ENCODE data around the gene NEDD9. TPM values are rescaled to one million over a fixed set of nuclear protein-coding genes. Genes with fewer than 3 reads are reported as not detected.

The NEDD9 gene
- total and polyA plus RNA-seq, 2 of the 13 experiments (the other 11 are each of a cell fraction or from before 2014, with no cell fraction given): 27.1 to 389 TPM

DNA sequence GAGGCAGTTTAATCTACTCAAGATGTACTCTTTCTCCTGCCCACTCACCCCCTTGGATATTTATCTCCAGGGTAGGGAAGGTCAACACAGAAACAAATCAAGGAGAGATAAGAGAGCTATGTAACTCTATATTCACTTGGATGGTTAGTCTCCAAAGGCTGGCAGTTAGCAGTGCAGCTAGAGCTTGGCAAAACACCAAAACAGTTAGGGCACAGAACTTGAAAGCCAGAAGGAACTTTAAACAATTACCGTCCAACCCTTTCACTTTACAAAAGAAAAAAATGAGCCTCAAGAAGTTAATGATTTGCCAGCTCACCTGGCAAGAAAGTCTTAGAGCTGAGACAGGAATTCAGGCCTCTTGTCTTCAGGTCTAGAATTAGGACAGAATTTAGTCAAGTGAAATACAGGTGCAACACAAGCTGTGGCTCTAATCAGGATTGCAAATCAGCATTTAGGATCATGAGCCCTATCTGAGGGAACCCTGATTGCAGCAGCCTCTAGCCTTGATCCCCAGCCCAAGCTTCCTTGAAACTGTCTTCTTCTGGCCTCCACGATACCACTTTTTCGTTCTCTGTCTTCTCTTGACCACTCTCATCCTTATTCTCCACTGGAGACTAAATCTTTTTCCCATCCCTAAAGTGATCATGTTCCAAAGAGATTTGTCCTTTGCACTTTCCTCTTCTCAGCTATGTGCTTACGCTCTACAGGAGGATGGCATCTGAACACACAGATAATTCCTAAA, 14.9 kb downstream of the NEDD9 start (continued):
- TF ChIP-seq MBD4 (IDR thresholded peaks at IDR 0.05; ENCODE audit: borderline replicate concordance, low read length) (0 out of 2 replicates have a peak, but pooled peaks have one; percentile 27), SALL1 (CRISPR knock-in tag; IDR thresholded peaks at IDR 0.05) (0 out of 2 replicates have a peak, but pooled peaks have one; percentile 9), AGO2 (optimal IDR thresholded peaks at IDR 0.05; ENCODE audit: low read depth, low read length) (peak; percentile 42), SOX6 (IDR thresholded peaks at IDR 0.05) (no peak), SOX6 (CRISPR knock-in tag; IDR thresholded peaks at IDR 0.05) (peak; percentile 19; the same call in 1 of the 2 replicates), GFI1 (CRISPR knock-in tag; IDR thresholded peaks at IDR 0.05; ENCODE audit: borderline replicate concordance) (peak; percentile 54; the same call in 1 of the 2 replicates), ZBTB3 (CRISPR knock-in tag; IDR thresholded peaks at IDR 0.05; ENCODE audit: borderline replicate concordance, low read depth) (0 out of 2 replicates have a peak, but pooled peaks have one; percentile 47), PPARG (CRISPR knock-in tag; conservative IDR thresholded peaks at IDR 0.05) (0 out of 2 replicates have a peak, but pooled peaks have one; percentile 10), HOXA9 (CRISPR knock-in tag; IDR thresholded peaks at IDR 0.05; ENCODE audit: borderline replicate concordance) (no peak), TBL1XR1 (IDR thresholded peaks at IDR 0.05; ENCODE audit: borderline replicate concordance, low read length, partially characterized antibody) (no peak), HBP1 (CRISPR knock-in tag; IDR thresholded peaks at IDR 0.05; ENCODE audit: low read depth) (0 out of 2 replicates have a peak, but pooled peaks have one; percentile 35), ZBTB26 (CRISPR knock-in tag; IDR thresholded peaks at IDR 0.05; ENCODE audit: borderline replicate concordance) (no peak), HNRNPUL1 (IDR thresholded peaks at IDR 0.05; ENCODE audit: low read depth, low read length) (peak; percentile 57; the same call in 1 of the 2 replicates), FOSL2 (CRISPR knock-in tag; IDR thresholded peaks at IDR 0.05) (0 out of 2 replicates have a peak, but pooled peaks have one; percentile 5), ZNF362 (CRISPR knock-in tag; IDR thresholded peaks at IDR 0.05; ENCODE audit: borderline replicate concordance) (peak; percentile 55; the same call in 1 of the 2 replicates), BCL6 (CRISPR knock-in tag; IDR thresholded peaks at IDR 0.05) (0 out of 2 replicates have a peak, but pooled peaks have one; percentile 8), ZSCAN29 (CRISPR knock-in tag; conservative IDR thresholded peaks at IDR 0.05) (0 out of 2 replicates have a peak, but pooled peaks have one; percentile 68), ZNF446 (CRISPR knock-in tag; IDR thresholded peaks at IDR 0.05) (no peak)
- TF ChIP-seq, protein P1, sequence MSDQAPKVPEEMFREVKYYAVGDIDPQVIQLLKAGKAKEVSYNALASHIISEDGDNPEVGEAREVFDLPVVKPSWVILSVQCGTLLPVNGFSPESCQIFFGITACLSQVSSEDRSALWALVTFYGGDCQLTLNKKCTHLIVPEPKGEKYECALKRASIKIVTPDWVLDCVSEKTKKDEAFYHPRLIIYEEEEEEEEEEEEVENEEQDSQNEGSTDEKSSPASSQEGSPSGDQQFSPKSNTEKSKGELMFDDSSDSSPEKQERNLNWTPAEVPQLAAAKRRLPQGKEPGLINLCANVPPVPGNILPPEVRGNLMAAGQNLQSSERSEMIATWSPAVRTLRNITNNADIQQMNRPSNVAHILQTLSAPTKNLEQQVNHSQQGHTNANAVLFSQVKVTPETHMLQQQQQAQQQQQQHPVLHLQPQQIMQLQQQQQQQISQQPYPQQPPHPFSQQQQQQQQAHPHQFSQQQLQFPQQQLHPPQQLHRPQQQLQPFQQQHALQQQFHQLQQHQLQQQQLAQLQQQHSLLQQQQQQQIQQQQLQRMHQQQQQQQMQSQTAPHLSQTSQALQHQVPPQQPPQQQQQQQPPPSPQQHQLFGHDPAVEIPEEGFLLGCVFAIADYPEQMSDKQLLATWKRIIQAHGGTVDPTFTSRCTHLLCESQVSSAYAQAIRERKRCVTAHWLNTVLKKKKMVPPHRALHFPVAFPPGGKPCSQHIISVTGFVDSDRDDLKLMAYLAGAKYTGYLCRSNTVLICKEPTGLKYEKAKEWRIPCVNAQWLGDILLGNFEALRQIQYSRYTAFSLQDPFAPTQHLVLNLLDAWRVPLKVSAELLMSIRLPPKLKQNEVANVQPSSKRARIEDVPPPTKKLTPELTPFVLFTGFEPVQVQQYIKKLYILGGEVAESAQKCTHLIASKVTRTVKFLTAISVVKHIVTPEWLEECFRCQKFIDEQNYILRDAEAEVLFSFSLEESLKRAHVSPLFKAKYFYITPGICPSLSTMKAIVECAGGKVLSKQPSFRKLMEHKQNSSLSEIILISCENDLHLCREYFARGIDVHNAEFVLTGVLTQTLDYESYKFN (CRISPR knock-in tag; conservative IDR thresholded peaks at IDR 0.05): peak; percentile 25; the same call in 1 of the 2 replicates
- TF ChIP-seq, protein P2, sequence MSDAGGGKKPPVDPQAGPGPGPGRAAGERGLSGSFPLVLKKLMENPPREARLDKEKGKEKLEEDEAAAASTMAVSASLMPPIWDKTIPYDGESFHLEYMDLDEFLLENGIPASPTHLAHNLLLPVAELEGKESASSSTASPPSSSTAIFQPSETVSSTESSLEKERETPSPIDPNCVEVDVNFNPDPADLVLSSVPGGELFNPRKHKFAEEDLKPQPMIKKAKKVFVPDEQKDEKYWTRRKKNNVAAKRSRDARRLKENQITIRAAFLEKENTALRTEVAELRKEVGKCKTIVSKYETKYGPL (CRISPR knock-in tag; IDR thresholded peaks at IDR 0.05): no peak

Measured in HepG2 (cell line).